ENCODE data around the gene PI4KA.

GRCh38 chr22:20839837-20840645 lies 18.6 kb downstream of the PI4KA start:
- no peak for TF ChIP-seq CTCF (IDR thresholded peaks at IDR 0.05; ENCODE audit: insufficient read depth, low read length)
- no peak for TF ChIP-seq POLR2AphosphoS5 (IDR thresholded peaks at IDR 0.05; ENCODE audit: low read depth)
- TF ChIP-seq GABPA (IDR thresholded peaks at IDR 0.05; ENCODE audit: low read depth) = no peak
- no peak for TF ChIP-seq REST (IDR thresholded peaks at IDR 0.05; ENCODE audit: insufficient replicate concordance, low read depth)

All from HL-60 (cell line).